GM12873 (cell line): ENCODE results near the gene LRIG3.

Experiments
- CTCF ChIP-seq: IDR thresholded peaks from 2 replicates; pipeline ENCODE4 v1.5.1; 2012; ENCODE audit warnings: low read depth, mild to moderate bottlenecking, moderate library complexity, low read length, control low read depth; ENCODE audit not compliant: insufficient read depth; ENCODE audit errors: missing control alignments

Gene LRIG3

DNA sequence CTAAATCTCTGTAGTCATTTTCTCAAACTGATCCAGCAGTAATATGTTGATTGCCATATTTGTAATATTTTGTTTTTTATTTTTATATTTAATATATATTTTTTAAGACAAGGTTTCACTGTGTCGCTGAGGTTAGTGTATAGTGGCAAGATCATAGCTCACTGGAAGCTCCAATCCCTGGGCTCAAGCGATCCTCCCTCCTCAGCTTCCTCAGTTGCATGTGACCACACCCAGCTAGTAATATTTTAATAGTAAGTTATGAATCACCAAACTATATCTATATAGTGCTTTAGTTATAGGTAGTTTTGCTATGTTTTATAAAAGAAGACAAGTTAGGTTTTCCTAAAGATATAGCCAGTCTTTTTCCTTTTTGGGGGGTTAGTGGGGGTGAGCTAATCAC lies 22.0 kb upstream of the LRIG3 start:
- TF ChIP-seq CTCF: no peak

- TF ChIP-seq CTCF: no peak
Measured at GRCh38 chr12:58939399-58940100, 19.2 kb upstream of the LRIG3 start.

GRCh38 chr12:58938440-58938839 lies 18.1 kb upstream of the LRIG3 start:
- TF ChIP-seq CTCF: no peak

DNA sequence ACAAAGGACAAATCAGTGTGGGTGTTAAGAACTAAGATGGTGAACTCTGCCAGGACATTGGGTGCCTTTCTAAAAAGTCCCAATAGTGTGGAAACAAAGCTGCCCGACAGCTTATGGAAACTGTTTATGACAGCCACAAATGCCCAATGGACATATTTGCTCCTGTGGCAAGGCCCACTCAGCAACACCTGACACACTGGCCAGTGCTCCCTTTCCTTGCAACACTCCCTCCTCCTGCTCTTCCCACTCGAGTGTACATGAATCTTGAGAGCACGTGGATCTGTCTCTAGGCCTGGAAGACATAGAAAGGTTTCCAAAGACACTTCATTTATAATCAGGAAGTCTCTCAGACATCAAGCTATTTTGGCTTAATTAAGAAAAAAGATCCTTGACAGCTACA lies 14.2 kb upstream of the LRIG3 start:
- no peak for TF ChIP-seq CTCF

DNA sequence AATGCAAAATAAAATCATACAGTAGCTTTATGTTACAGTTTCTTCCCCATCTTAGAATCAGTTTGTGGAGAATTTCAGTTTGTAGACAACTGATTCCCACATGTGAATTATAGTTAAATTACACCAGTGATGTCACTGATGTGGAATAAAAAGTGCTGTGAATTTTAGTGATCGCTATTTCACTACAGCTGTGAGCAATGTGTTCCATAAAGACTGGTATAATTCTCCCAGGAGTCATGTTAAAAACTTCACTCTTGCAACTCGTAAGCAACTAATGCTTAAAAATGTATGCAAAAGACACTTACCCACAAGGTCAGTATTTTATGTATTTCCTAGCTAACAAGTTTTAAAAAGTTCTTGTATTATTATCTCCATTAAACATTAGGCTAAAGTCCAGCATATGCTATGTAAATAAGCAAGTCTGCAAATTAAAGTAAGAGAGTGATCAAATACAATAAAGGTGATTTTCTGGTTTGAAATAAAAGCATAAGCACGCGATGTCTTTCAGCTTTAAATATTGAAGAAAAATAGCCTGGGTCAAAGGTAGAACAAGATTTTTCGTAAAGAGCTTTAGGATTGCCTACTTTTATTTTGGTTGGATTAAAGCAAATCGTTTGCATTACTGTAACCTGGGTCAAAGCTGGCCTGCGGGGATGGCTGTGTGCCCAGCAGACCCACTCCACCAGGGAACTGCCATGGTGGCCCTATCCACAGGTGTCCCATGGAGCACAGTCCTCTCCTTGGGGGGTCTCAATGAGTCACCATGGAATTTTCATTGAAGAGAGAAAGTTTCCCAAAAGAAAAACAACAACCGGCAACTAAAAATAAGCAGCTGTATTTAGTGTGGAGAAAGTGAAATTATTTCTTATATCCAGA lies 12.7 kb upstream of the LRIG3 start:
- TF ChIP-seq CTCF: no peak

DNA sequence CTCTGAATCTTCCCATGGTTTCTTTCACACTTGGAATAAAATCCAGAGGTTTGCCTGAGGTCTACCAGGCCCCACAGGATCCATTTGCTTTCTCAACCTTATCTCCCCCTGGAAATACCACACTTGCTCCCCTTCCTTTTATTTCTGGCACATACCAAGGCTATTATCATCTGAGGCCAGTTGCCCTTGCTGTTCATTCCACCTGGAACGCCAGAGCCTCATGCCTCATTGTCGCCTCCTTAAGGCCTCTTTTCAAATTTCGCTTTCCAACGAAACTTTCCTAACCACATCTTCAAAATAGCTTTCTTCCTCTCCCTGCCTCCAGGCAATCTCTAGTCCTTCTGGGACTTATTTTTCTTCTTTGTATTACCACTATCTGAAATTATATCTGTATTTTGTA lies 11.2 kb upstream of the LRIG3 start:
- peak; percentile 42 for TF ChIP-seq CTCF

DNA sequence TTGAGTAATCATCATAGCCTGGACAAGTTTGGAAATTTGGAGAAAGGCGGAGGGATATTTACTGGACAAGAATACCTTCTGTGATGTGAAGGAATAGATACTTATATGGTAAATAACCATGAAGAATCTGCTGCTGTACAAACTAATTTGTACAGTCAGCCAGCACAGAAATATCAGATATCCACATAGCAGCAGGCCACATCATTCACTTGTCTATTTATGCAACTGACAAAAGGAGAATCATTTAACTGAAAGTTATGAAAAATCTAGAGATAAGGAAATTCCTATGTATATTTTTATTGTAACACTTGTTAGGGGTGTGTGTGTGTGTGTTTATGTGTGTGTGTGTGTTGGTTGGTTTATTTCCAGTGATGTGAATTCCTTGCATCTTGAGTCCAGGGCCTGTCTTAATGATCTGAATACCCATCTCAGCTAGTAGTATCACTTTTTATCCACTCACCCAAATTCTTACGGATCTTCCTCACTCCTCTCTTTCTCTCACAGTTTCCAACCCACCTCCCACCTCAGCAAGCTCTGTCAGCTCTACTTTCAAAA lies 10.5 kb upstream of the LRIG3 start:
- no peak for TF ChIP-seq CTCF
